Skin epidermis (tissue), 12 donors: Measurements from ENCODE around the gene IFIT1.

Experiments used
- H3K27ac ChIP-seq, 21 experiments: fragments of 200-600 bp; sonication (generic) in 11 of 21; one replicate each; pipeline ENCODE4 v1.5.0; 2020; ENCODE audit warnings: mild to moderate bottlenecking in 3 of 21, inconsistent platforms in 2 of 21, moderate library complexity in 2 of 21
- H3K4me3 ChIP-seq, 7 experiments: fragments of 200-600 bp; sonication (generic) in 2 of 7; one replicate each; pipeline ENCODE4 v1.5.0; 2020; ENCODE audit warnings: inconsistent platforms in 2 of 7, mild to moderate bottlenecking in 2 of 7, moderate library complexity in 1 of 7

Gene IFIT1

DNA sequence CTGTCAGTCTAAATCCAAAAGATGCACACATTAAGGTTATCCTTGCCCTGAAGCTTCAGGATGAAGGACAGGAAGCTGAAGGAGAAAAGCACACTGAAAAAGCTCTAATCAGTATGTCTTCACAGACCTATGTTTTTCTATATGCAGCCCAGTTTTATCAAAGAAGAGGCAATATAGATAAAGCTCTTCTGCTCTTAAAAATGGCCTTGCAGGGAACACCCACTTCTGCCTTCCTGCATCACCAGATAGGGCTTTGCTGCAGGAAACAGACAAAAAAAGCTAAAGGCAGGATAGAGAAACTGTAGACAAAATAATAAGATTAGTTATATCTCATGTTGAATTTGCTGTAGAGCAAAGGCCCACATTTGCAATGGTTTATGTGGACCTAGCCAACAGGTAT lies 29.5 kb upstream of the IFIT1 start:
- Histone ChIP-seq H3K27ac (no peak overlapping the region), H3K4me3 (no peak overlapping the region)

GRCh38 chr10:89363729-89364442 lies 28.5 kb upstream of the IFIT1 start:
- Histone ChIP-seq H3K27ac (no peak overlapping the region), H3K4me3 (no peak overlapping the region)

- no peak overlapping the region for H3K27ac ChIP-seq
- H3K4me3 ChIP-seq: no peak overlapping the region
Observed at GRCh38 chr10:89364531-89364930, 27.9 kb upstream of the IFIT1 start.

- Histone ChIP-seq H3K27ac (peak overlapping the region in 4 of 21 experiments; percentile 1 to 43 (median 12)), H3K4me3 (no peak overlapping the region)
Observed at GRCh38 chr10:89367529-89367928, 24.9 kb upstream of the IFIT1 start.

DNA sequence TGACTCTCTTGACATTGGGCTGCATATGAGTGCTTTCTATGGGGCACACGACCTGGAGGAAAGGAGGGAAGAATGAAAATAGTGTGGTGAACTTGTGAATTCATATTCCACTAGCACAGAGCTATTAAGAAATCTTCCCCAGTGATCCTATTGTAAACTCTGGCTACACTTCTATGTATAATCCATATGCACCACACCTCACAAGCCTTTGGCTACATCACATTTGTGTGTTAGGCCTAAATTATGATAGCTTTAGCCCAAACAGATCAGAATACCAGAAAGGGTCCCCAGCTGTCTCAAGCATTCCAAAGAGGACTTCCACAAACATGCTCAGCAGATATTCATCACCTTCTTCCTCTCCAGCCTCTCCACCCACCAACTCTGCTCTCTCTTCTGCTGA lies 24.3 kb upstream of the IFIT1 start:
- Histone ChIP-seq H3K27ac (peak overlapping the region in 2 of 21 experiments; percentile 1 to 3), H3K4me3 (no peak overlapping the region)

DNA sequence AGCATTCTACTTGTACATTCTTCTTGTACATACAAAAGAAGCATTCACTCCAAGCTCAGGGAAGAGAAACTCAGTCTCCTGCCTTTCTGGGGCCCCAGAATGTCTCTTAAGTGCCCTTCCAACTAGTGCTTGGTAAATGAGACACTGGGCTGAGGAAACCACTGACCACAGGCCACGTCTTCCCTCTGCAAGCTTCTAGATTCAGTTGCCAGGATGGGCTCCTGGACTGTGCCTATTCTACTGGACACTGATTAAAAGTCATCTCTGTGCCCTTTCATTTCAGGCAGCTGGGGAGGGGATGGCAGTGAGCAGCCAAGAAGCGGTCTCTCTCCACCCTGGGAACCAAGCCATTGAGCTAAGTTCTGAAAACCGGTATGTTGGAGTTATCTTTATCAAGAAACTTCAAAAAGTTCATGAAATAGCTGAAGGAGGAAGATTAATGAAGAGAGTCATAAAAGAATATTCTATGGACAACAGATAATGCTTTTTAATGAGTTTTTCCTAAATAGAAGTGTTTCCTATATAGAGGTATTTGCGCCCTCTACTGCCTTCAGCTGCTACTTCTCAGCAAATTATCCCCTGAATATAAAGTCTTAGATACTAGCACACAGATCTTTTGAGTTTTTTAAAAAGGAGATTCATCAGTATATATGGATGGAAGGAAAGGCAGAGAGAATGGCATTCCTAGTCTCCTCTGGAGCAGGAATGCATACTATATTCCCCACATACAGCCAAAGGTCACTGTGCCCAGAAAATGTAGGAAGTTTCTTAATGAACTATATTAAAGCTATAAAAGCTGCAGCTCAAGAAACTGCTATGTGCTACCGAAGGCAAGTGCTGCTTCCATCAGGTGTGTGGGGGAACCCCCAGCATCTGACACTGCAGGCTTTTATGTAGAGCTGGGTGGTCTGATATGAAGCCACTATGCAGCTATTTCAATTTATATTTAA lies 23.0 kb upstream of the IFIT1 start:
- H3K4me3 ChIP-seq: no peak overlapping the region
- H3K27ac ChIP-seq: peak overlapping the region in 3 of 21 experiments; percentile 28 to 42 (median 29)

DNA sequence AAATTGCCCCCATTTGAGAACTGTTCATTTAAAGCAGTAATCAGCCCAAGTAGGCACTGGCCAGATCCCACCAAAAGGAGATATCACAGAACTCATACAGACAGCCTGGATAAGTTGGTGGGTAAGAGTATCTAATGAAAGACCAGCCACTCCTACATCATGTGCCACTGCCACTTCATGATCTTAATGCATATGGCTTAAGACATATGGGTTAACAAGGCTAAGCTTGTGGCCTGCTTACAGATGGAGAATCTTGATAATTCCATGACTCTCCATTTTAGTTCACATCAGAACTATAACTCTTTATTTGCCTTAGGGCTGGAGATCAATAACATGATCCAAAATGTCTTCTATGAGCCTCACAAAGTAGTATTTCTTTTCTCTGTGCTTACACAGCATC lies 21.3 kb upstream of the IFIT1 start:
- H3K4me3 ChIP-seq: no peak overlapping the region

GRCh38 chr10:89371987-89372386 lies 20.4 kb upstream of the IFIT1 start:
- Histone ChIP-seq H3K27ac (no peak overlapping the region), H3K4me3 (no peak overlapping the region)

More for the DNA sequence above, 21.3 kb upstream of the IFIT1 start:
- no peak overlapping the region for H3K27ac ChIP-seq

DNA sequence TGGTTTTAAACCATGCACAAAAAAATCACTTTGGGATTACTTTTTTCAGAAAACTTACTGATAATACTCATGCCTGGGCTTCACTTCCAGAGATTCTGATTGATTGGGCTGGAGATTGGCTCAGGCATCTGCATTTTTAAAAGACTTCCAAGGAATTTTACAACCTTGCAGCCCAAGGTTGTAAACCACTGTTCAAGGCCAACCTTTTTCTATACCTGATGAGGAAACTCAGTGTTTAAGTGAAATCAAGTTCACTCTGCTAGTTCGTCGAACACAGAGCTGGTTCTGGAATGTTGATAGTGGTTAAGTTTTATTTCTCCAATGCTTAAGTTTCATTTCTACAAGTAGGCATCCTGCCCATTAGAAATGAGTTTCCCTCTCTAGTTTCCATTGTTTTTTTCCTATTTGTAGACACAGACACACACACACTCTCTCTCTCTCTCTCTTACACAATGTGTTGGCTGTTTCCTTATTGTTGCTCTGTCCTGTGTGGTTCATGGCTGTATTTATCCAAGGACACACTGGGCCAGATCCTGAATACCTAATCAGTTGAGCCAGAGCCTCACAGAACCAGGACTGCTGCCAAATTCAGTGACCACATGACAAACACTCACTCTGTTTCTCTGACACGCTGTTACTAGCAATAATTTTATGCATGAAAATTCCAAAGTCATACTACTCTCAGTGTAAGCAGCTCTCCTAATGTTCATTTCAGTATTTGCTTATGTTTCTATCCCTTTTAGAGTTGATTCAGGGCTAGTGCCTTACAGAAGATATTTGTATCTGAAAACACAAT lies 18.3 kb upstream of the IFIT1 start:
- no peak overlapping the region for H3K4me3 ChIP-seq
- peak overlapping the region in 16 of 21 experiments; percentile 18 to 76 (median 62) for H3K27ac ChIP-seq

GRCh38 chr10:89374713-89375141 lies 17.7 kb upstream of the IFIT1 start:
- Histone ChIP-seq H3K4me3 (no peak overlapping the region), H3K27ac (peak overlapping the region in 14 of 21 experiments; percentile 22 to 76 (median 62))

DNA sequence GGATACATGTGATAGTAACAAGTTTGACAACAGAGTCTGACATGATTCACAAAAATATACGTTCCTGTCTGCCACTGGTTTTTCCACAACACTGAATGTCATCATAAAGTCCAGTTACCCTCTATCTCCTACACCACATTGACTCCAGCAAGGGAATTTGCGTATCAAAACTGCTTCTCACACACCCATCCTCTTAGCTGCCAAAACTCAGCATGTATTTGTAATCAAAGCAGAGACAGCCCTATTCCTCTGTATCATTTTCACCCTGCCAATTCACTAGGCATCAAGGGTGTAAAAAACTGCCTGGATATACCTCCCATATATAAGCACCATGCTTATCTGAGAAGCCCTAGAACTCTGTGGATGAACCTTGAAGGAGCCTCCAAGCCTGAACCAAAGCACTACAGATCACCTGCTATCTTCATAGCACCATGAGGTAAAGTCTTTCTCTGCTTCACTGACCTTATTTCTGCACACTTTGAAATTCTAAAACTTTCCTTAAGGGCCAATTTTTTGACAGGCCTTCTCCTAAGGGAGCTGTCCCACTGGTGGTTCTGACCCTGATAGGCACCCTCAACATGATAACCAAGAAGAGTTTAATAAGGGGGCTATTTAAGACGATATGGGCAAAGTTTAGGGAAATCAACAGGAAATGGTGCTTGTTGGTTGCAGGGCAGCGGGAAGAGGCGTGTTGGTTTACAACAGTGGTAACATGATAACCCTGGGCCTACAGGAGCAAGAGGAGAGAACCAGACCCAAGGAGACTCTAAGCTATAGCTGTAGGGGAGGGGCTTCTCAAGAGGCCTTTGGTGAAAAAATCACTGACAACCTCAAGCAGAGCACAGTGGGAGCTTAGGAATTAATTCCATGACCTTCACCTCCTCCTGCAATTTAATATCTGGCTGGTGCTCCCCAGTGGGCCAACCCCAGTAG lies 14.5 kb upstream of the IFIT1 start, which contains the start of gene IFIT1B:
Gene IFIT1B, plus strand, starts transcription at position 352 of the 933 bp plus-strand sequence. Its CDS starts 80 bp downstream, at position 432.
- Histone ChIP-seq H3K27ac (no peak within 1 kb of the TSS), H3K4me3 (no peak within 1 kb of the TSS)

DNA sequence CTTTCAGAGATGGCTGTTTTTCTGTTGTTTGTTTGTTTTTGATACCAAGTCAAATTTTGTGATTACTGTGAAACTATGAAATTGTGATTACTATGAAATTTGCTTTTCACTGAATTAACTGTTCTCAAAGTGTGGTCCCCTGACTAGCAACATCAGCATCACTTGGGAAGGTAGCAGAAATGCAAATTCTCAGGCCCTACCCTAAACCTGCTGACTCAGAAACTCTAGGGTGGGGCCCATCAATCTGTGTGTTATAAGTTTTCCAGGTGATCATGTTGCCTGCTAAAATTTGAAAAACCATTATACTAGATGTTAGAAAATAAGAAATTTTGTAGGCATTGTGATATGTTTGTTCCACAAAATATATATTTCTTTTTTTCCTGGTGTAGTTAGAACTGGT lies 13.3 kb upstream of the IFIT1 start:
- H3K27ac ChIP-seq: no peak overlapping the region
- H3K4me3 ChIP-seq: no peak overlapping the region

DNA sequence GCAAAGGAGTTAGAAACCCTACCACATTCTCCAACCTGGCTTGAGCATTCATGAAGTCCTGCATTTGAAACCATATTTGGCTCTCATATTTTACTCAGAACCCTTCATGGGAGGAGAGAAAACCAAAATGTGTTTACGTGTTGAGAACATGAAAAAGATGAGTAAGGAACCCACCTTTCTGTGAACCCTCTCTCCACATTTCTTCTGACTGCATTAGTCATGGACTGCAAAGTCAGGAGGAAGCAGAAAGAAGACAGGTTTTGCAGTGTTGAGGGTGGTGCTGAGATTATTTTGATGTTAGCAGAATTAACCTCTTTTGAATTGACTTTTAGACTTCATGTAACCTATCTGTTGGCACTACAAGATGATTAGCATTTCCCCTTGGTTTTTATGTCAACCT lies 9.7 kb upstream of the IFIT1 start:
- no peak overlapping the region for H3K27ac ChIP-seq
- no peak overlapping the region for H3K4me3 ChIP-seq

DNA sequence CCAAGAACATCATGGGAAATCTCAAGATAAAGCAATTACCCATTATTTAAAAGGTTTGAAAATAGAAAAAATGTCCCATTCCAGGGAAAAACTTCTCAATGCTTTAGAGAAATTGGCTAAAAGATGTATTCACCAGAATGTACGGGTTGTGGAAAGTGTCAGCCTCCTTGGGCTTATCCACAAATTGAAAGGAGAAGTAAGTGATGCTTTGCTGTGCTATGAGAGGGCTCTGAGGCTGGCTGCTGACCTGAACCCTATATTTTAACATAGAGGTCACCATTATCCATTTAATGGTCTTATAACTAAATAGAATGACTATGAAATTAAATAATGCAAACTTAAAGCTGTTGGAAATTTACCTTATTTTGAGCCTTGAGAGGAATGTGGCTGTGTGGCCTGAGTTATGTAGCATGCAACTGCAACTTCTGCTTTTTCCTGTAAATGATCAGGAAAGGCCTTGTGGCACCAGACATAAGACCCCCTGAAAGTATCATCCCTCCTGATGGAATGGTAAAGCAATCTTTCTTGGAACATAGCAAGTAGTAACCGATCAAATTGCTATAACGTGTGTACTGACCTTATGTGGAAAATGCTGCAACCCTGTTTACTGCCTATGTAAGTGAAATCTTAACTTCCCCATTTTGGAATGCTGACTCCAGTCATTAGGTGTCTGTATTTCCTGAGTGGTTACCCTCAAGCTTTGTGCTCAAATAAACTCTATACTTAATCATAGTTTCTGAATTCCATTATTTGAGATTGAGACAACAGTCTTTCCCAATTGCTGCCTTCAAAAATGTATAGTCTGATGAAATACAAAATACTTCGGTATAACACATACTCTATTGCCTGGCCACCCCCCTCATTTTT lies 7.7 kb upstream of the IFIT1 start:
- peak overlapping the region in 1 of 21 experiments; percentile 24 for H3K27ac ChIP-seq
- H3K4me3 ChIP-seq: no peak overlapping the region

DNA sequence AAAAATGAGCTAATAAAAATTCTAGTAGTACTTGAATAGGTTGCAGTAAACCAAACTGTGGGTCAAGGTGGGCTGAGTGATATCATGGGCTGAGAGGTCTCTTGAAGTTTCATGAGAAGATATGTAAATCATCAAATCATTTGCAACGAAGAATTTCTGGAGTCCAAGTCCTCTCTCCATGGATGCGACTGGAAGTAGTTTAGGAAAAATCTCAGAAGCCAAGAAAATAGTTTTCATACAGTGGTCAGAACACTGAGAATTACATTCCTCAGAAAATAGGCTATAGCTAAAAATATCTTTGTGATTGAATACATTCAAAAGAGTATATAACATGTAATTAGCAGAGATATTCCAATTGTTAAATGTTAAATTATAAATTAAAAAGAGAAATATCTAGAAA lies 3.6 kb upstream of the IFIT1 start:
- no peak overlapping the region for H3K27ac ChIP-seq

GRCh38 chr10:89389254-89389653 lies 3.2 kb upstream of the IFIT1 start:
- Histone ChIP-seq H3K4me3 (no peak overlapping the region), H3K27ac (no peak overlapping the region)

More for the DNA sequence above, 3.6 kb upstream of the IFIT1 start:
- no peak overlapping the region for H3K4me3 ChIP-seq

GRCh38 chr10:89390476-89391225 lies 1.8 kb upstream of the IFIT1 start:
- H3K27ac ChIP-seq: no peak overlapping the region
- no peak overlapping the region for H3K4me3 ChIP-seq
